ENCODE data around the gene ABCB8.

DNA sequence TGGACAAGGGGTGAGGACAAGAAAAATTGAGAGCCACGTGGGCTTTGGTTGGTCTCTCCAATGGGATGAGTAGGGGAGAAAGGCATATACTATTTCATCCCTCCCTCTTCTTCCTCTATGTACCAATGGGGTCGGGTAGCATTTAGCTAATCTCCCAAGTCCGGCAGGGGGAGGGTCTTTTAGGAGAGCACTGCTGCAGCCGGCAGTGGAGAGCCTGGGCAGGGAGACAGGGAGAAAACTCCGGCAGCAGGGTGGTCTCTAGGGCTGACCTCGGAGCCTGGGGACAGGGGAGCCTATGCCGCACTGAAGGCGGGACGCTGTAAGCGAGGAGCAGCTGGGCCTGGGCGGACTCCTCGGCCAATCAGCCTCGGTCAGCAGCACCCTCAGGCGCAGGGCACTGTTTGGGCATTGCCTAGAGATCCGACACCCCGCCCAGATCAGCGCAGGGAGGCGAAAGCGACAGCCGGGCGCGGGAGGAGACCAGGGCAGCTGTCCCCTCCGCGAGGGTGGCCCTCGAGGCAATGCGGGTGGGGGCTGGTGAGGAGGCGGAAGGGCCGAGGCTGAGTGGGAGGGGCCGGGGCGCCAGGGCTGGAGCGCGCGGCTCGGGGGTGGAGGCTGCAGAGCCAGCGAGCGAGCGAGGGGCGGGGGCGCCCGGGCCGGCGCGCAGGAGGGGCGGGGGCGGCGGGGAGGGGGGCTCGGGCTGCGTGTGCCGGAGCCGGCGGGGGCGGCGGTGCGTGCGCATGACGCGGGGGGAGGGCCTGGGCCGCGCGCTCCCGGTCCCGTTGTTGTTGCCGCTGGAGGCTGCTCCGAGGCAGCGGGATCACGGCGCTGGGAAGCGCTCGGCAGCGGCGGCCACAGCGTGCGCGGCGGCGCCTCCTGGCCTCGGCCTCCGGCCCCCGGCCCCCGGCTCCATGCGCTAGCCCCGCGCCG lies 57.7 kb downstream of the ABCB8 start, which contains the start of gene AGAP3:
- TF ChIP-seq SPI1 (IDR thresholded peaks at IDR 0.05; ENCODE audit: borderline replicate concordance, low read depth), result no peak
- TF ChIP-seq, protein P1, sequence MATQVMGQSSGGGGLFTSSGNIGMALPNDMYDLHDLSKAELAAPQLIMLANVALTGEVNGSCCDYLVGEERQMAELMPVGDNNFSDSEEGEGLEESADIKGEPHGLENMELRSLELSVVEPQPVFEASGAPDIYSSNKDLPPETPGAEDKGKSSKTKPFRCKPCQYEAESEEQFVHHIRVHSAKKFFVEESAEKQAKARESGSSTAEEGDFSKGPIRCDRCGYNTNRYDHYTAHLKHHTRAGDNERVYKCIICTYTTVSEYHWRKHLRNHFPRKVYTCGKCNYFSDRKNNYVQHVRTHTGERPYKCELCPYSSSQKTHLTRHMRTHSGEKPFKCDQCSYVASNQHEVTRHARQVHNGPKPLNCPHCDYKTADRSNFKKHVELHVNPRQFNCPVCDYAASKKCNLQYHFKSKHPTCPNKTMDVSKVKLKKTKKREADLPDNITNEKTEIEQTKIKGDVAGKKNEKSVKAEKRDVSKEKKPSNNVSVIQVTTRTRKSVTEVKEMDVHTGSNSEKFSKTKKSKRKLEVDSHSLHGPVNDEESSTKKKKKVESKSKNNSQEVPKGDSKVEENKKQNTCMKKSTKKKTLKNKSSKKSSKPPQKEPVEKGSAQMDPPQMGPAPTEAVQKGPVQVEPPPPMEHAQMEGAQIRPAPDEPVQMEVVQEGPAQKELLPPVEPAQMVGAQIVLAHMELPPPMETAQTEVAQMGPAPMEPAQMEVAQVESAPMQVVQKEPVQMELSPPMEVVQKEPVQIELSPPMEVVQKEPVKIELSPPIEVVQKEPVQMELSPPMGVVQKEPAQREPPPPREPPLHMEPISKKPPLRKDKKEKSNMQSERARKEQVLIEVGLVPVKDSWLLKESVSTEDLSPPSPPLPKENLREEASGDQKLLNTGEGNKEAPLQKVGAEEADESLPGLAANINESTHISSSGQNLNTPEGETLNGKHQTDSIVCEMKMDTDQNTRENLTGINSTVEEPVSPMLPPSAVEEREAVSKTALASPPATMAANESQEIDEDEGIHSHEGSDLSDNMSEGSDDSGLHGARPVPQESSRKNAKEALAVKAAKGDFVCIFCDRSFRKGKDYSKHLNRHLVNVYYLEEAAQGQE (IDR thresholded peaks at IDR 0.05; ENCODE audit: insufficient replicate concordance, low read depth), result no peak
- TF ChIP-seq, protein P2, sequence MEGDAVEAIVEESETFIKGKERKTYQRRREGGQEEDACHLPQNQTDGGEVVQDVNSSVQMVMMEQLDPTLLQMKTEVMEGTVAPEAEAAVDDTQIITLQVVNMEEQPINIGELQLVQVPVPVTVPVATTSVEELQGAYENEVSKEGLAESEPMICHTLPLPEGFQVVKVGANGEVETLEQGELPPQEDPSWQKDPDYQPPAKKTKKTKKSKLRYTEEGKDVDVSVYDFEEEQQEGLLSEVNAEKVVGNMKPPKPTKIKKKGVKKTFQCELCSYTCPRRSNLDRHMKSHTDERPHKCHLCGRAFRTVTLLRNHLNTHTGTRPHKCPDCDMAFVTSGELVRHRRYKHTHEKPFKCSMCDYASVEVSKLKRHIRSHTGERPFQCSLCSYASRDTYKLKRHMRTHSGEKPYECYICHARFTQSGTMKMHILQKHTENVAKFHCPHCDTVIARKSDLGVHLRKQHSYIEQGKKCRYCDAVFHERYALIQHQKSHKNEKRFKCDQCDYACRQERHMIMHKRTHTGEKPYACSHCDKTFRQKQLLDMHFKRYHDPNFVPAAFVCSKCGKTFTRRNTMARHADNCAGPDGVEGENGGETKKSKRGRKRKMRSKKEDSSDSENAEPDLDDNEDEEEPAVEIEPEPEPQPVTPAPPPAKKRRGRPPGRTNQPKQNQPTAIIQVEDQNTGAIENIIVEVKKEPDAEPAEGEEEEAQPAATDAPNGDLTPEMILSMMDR (IDR thresholded peaks at IDR 0.05; ENCODE audit: insufficient read depth, low read length), result no peak
